ENCODE measurements around the gene RCOR1.

DNA sequence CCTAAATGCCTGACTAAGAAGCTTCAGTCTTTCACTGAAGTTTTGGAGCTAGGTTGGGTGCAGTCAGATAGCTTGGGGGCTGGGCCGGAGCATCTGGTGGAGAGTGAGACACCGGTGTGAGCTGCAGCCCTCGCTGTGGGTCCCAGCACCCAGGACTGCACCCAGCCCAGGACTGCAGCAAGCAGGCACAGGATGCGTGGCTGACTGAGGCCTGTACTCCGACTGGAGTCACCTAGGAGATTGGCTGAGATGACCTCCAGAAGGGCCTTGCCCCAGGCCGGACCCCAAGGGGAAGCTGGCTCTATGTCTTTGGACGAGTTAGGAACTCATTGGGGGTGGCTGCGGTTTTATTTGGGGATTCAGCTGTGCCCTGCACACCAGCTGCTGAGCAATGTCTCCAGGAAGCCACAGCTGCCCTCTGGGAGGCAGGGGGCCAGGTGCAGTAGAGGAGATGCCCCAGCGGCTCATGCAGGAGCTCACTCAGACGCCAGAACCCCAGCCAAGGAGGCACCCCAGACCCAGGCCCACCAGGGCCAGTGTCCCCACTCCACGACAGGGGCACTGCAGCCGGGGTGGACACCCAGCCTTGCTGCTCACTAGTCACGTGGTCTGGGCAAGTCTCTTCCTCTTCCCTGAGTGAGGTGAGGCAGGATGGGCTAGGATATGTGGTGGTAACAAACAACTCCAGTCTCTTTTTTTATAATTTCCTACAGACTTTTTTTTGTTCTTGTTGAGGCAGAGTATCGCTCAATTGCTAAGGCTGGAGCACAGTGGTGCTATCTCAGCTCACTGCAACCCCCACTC is 31.8 kb upstream of the RCOR1 start:
- TF ChIP-seq POLR2A (IDR thresholded peaks at IDR 0.05; ENCODE audit: low read length) (no peak), GATA1 (IDR thresholded peaks at IDR 0.05; ENCODE audit: low read depth, low read length) (no peak)

Measured in erythroblast (primary cell).